ENCODE results near the gene IL31.

Gene IL31

DNA sequence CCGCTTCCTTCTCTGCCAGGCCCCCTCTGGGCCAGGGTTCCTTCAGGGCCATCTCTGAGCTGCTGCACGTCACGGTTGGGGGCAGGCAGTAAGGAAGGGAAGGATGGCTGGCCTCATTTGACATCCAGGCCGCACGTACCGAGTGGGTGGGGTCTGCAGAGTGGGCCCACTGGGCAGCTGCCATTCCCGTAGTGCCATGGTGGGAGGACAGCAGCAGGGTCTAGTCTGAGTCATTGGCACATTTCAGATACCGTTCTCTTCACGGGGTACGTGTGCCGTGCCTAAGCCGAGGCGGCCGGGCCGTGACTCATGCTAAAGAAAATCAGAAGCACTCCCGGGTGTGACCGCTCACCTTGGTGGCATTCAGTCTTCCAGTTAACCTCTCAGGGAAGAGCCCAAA lies 43.9 kb downstream of the IL31 start:
- DNase-seq (ENCODE audit: low spot score) (peak; percentile 48), FAIRE-seq (no peak)

DNA sequence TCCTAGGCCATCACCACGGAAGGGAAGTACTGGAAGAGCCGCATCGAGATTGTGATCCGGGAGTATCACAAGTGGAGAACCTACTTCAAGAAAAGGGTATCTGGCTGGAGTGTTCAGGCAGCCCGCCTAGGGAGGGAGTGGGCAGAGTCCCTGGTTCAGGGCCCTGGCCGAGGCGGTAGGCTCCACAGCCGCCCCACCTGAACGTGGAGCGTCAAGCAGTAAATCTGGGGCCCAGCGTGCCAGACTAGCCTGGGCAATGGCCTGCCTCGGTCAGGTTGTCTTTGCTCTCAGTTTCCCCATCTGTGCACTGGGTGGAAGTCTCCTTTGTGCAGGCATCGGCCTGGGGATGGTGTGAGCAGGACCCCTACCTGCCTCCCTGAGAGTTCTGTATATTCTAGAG lies 44.9 kb downstream of the IL31 start:
- DNase-seq (ENCODE audit: low spot score) (no peak), FAIRE-seq (no peak)

DNA sequence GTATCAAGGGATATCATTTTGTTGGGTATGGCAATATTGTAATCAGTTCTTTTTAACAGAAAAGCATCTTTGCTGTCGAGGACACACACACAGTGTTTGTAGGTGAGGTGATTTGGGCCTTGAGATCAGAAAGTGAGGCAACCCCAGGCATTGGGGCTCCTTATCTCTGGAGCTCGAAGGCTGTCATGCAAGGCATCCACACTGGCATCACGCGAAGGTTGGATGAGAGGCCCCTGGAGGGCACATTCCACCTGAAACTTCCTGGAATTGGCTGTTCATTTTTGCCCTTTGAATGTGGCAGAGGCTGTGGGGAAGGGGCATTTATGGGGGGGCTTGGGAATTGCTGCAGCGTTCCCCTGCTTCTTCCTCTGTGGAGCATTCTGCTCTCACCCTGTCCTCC lies 45.5 kb downstream of the IL31 start:
- DNase-seq (ENCODE audit: low spot score) = no peak
- FAIRE-seq = no peak

DNA sequence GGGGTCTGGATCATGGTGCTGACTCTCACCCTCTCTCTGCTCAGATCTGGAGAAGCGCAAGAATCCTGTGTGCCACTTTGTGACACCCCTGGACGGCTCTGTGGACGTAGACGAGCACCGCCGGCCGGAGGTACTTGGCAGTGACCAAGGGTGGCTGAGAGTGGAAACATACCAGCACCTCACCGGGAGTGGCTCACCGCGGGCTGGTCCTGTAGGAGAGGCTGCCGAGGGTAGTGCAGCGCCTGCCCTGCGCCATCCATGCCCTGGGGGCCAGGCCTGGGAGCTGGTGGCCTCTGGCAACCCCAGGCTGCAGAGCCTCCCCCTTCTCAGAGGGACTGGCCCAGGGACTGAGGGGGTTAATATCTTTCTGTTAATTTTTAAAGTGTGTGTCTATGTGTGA lies 46.2 kb downstream of the IL31 start:
- no peak for DNase-seq (ENCODE audit: low spot score)

DNA sequence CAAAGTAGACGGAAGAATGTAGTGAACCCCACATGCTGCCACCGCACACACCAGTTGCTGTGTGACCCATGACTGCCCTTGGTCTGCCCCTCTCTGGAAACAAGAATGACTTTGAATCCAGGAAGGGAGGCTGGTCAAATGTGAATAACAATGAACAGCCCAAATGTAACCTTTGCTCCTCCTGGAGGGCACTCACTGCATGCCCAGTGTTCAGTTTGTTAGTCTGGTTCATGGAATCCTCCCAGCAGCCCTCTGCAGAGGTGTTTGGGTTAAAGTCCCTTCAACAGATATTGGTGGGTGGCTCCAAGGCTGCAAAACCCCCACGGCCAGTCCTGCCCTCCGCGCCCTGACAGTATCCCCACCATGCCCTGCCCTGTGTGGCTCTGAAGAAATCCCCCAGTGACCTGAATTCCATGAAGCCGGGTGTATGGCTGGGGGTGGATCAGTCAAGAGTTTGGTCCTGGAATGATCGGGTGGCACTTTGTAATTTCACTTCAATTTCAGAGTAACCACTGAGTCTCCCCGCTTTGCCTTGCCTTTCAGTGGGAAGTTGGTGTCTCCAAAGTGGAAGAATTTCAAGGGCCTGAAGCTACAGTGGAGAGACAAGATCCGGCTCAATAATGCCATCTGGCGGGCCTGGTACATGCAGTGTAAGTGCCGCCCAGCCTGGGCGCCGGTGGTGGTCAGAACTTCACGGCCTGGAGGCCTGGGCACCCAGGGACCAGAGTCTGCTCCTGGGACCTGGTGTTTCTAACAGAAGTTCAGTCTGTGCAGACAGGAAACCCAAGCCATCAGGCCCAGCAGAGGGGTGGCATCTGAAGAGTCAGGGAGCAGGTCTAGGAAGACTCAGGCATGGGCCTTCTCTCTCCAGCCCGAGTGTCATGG lies 47.1 kb downstream of the IL31 start:
- no peak for FAIRE-seq

More for the DNA sequence above, 46.2 kb downstream of the IL31 start:
- FAIRE-seq = no peak

DNA sequence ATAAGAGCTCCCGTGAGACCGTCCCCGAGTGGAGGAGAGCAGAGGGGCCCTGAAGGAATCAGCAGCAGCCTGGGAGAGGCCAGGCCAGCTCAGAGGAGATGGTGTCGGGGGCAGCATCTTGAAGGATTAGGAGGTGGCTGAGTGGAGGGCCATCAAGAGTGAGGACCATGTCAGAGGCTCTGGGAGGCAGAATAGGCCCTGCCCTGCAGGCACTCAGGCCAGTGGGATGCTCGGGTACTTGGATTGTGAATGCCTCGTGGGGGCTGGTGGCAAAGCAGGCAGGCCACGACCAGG lies 47.7 kb downstream of the IL31 start:
- no peak for DNase-seq (ENCODE audit: low spot score)
- FAIRE-seq = no peak

More for the DNA sequence above, 47.1 kb downstream of the IL31 start:
- DNase-seq (ENCODE audit: low spot score) = no peak

DNA sequence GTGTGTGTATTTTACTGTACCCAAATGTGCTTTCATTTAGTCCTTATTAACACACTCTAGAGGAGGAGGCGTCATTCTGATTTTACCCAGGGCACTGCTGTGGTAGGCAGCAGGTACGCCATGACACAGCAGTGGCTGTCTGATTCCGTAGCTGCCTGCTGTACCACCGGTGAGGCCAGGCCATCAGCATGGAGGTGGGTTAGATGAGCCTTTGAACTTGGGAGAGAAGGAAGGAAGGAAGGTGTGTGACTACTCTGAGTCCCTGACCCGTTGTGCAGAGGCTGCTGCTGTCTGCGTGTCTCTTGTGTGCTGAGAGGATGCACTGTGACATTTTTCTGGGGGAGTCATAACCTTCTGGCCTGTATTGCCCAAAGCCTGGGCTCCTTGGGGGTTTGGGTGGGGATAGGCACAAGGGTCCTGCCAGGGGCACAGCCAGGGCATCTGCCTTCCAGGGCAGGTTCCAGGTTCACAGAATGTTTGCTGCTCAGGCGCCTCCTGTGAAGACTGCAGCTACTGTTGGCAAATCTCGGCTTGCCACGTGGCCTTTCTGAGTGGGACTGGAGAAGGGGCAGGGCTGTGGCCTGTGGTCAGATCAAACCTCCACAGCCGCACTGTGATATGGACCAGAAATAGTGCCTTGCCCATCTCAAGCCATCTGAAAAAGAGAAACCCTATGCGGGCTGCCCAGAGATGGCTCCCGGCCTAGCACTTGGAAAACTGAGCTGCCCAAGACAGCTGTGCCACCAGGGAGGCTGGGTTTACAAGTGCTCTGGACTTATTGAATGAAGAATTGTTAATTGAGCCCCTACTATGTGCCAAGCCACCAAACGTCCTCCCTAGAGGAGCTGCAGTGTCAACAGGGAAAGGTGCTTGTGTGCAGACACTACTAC lies 48.3 kb downstream of the IL31 start:
- DNase-seq (ENCODE audit: low spot score) (no peak), FAIRE-seq (no peak)

DNA sequence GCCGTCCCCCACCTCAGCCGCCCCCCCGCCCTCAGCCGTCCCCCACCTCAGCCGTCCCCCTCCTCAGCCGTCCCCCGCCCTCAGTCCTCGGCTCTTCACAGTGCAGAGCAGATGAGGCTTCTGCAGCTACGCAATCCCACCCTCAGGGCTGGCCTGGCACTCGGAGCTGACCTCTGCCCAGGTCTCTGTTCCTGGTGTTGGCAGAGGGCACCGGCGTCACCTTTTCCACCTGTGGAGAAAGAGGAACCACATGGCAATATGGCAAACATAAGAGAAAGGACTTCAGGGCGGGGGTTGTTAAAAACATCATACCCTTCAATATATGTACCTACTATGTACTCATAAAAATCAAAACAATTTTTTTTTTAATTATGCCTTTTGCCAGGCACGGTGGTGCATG lies 49.7 kb downstream of the IL31 start:
- DNase-seq (ENCODE audit: low spot score) = no peak
- FAIRE-seq = no peak

DNA sequence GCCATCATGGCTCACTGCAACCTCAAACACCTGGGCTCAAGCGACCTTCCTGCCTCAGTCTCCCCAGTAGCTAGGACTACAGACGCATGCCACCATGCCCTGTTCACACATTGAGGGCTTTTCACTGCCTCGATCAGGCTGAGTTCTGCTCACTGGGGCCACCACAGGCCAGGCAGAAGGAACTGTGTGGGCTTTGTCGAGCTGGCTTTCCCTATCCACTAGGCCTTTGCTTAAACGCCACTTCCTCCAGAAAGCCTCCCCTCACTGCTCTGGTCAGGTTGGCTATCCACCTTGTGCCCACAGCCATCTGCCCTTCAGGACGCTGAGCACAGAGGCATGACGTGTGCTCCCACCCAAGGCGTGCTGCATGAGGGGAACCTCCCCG lies 50.3 kb downstream of the IL31 start:
- FAIRE-seq (no peak), DNase-seq (ENCODE audit: low spot score) (no peak)

DNA sequence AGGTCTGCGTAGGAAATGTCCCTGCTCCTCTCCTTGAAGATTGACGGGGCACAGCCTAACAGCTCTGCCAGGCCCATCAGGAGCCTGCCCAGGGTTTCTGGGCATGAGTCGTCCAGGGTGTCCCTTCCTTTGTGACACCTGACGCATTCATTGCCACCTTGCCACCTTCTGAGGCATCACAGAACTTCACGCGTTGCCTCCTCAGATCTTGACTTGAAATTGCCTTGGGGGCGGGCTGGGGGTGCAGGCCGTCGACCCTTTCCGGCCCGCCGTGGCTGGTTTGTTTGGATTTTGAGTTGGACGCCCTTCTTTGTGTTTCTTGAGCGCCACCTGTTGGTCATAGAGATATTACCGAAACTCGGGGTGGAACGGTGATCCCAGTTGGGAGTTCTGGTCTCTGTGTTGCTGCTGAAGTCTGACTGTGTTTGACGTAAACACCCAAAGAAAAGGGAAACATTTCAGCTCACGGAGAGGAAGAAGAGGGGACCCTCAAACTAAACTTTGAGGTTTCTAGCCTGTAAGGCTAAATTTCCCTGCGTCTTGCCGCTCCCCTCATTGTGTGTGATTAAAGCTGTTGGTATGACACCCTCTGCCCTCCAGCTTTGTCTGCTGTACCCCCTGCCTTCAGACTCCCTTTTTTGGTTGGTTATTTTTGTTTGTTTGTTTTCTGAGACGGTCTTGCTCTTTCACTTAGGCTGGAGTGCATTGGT lies 50.8 kb downstream of the IL31 start:
- DNase-seq (ENCODE audit: low spot score) = peak; percentile 74
- no peak for FAIRE-seq
